Fibroblast of the aortic adventitia (primary cell): Measurements from ENCODE around the gene SERPINA6. TPM values are rescaled to one million over a fixed set of nuclear protein-coding genes. Genes with fewer than 3 reads are reported as not detected.

Experiments used
- DNase-seq: peaks from one replicate; pipeline ENCODE4 v3.0.0-alpha.2; 2010; ENCODE audit warnings: low read depth
- H3K4me3 ChIP-seq: 2 replicates; pipeline ENCODE4 v1.5.1; 2011; ENCODE audit warnings: low read depth, mild to moderate bottlenecking, control low read depth, low read length, moderate library complexity
- total RNA-seq: library from RNA; depleted of rRNA; stranded (reverse); fragments of >200 nt; gene quantifications from 2 replicates; pipeline ENCODE4 v1.2.3, GENCODE V29; 2012; ENCODE audit warnings: low replicate concordance
- TF ChIP-seq, protein P1 (sequence below): IDR thresholded peaks from 2 replicates; pipeline ENCODE4 v1.5.1; 2011; ENCODE audit warnings: mild to moderate bottlenecking, low read length, control low read depth, inconsistent platforms; ENCODE audit not compliant: insufficient read depth

The SERPINA6 gene
- total RNA-seq, 1 donor = not detected

DNA sequence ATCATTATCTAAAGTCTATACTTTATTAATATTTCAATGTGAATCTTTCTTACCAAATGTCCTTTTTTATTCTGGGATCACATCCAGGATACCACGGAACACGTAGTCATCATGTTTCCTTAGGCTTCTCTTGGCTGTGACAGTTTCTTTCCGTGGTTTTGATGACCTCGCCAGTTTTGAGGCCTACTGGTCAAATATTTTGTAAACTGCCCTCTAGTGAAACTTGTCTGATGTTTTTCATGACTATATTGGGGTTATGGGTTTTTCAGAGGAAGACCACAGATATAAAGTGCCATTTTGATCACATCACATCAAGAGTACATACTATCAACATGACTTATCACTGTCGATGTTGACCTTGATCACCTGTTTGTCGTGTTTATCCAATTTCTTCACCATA, 14.1 kb upstream of the SERPINA6 start:
- DNase-seq = peak; percentile 24
- TF ChIP-seq, protein P1, sequence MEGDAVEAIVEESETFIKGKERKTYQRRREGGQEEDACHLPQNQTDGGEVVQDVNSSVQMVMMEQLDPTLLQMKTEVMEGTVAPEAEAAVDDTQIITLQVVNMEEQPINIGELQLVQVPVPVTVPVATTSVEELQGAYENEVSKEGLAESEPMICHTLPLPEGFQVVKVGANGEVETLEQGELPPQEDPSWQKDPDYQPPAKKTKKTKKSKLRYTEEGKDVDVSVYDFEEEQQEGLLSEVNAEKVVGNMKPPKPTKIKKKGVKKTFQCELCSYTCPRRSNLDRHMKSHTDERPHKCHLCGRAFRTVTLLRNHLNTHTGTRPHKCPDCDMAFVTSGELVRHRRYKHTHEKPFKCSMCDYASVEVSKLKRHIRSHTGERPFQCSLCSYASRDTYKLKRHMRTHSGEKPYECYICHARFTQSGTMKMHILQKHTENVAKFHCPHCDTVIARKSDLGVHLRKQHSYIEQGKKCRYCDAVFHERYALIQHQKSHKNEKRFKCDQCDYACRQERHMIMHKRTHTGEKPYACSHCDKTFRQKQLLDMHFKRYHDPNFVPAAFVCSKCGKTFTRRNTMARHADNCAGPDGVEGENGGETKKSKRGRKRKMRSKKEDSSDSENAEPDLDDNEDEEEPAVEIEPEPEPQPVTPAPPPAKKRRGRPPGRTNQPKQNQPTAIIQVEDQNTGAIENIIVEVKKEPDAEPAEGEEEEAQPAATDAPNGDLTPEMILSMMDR = no peak
- no peak overlapping the region for H3K4me3 ChIP-seq

GRCh38 chr14:94334872-94335271, 11.7 kb upstream of the SERPINA6 start:
- TF ChIP-seq, protein P1 = no peak
- H3K4me3 ChIP-seq = no peak overlapping the region
- DNase-seq = no peak

DNA sequence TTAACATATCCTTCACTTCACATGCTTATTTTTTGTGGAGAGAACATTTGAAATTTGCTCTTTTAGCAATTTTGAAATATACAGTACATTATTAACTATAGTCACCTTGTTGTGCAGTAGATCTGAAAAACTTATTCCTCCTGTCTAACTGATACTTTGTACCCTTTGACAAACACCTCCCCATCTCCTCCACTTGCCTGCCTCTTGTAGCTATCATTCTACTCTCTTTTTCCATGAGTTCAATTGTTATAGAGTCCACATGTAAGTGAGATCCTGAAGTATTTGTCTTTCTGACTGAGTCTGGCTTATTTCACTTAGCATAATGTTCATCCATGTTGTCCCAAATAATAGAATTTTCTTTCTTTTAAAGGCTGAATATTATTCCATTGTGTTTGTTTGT, 9.5 kb upstream of the SERPINA6 start:
- TF ChIP-seq, protein P1 = no peak
- no peak for DNase-seq
- no peak overlapping the region for H3K4me3 ChIP-seq

DNA sequence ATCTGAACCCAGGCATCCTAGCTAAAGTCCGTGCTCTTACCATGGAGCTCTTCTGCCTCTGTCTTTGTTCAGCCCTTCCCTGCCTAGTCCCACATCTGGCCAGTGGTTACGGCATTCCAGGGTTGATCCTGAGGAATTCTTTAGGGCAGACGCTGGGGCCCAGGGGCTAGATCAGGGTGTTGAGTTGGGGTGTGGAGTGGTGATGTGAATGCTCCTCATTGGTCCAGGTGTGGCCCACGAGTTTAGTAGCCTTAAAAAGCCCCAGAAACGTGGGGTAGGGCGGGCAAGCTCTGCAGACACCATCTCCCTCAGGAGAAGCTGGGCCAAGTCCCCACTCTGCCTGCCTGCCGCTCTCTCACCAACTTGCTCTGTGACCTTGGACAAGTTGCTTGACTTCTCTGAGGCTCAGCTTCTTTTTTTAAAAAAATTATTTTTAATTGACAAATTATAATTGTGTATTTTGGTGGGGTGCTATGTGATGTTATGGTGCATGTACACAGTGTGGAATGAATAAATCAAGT, 9.0 kb upstream of the SERPINA6 start:
- DNase-seq = no peak
- H3K4me3 ChIP-seq = no peak overlapping the region
- TF ChIP-seq, protein P1 = no peak

DNA sequence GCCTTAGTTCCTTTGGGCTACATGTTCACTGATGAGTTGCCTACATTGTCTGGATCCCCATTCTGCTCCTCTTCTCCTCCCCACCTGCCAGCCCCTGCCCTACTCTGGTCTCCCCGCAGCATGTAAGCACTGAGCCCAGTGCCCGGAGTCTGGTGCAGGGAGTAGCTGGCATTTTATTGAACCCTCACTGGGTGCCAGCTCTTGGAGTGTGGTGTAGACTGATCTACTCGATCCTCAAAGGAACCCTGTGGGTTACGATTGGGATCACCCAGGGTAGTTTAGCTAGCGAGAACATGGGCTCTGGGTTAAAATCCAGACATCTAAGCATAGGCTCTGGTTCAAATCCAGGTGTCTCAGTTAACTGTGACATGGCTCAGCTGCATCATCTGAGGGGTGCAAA, 8.3 kb upstream of the SERPINA6 start:
- TF ChIP-seq, protein P1 = no peak
- no peak overlapping the region for H3K4me3 ChIP-seq
- DNase-seq = no peak

DNA sequence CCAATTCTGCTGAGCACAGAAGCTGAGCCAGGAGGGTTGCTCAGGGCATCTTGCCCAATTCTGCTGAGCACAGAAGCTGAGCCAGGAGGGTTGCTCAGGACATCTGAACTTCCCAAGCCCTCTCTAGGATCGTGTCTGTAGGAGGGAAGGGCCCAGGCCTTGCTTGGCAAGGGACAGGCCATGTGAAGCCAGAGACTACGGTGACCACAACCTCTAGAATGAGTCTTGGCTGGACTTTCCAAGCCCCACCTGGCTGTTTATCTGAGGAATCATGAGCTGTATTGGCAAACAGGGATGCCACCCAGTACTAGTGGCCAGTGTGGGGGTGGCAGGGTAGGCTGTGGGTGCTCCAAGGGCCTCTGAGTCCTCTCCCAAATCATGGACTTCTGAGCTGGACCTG, 7.7 kb upstream of the SERPINA6 start:
- H3K4me3 ChIP-seq = no peak overlapping the region
- DNase-seq = peak; percentile 23
- TF ChIP-seq, protein P1 = no peak

- no peak overlapping the region for H3K4me3 ChIP-seq
- DNase-seq = no peak
- TF ChIP-seq, protein P1 = no peak
Measured at GRCh38 chr14:94330432-94330831, 7.3 kb upstream of the SERPINA6 start.
